ENCODE data around the gene KIF16B.
"Not testable (repeated sequence)": the region's sequence is repeated elsewhere in the genome, so short reads cannot be mapped to it uniquely, and the experiment has no call there.

The KIF16B gene

DNA sequence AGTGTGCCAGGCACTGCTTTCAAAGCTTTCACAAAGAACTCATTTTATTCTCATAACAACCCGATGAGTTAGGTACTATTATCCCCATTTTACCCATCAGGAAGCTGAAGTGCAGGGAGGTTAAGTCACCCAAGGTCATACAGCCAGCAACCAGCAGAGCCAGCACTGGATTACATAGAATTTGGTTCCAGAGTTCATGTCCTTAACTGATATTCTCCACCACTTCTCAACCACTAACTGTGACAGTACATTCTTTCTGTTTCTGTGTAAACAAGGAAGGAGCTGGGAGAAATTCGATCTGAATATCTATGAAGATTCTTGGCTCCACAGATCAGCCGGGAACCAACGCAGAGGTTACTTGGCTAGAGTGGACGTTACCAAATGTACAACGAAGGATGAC is 98.0 kb downstream of the KIF16B start:
- DNase-seq (ENCODE audit: low spot score): no peak

DNA sequence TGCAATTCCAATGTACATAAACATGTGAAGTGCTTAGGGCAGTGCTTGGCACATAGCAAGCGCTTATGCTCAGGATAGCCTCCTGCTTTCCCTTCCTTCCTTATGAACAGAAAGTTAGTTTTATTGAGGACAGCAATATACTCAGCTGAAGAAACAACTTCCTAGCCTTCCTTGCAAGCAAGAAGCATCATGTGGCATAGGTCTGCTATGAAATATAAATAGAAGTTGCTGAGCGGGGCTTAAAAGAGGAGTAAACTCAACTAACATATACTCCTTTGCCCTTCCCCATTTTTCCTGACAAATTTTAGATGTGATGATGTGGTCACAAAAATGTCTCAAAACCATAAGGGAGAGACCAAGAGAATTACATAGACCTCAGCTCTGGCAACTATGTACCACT is 98.9 kb downstream of the KIF16B start:
- no peak for DNase-seq (ENCODE audit: low spot score)

DNA sequence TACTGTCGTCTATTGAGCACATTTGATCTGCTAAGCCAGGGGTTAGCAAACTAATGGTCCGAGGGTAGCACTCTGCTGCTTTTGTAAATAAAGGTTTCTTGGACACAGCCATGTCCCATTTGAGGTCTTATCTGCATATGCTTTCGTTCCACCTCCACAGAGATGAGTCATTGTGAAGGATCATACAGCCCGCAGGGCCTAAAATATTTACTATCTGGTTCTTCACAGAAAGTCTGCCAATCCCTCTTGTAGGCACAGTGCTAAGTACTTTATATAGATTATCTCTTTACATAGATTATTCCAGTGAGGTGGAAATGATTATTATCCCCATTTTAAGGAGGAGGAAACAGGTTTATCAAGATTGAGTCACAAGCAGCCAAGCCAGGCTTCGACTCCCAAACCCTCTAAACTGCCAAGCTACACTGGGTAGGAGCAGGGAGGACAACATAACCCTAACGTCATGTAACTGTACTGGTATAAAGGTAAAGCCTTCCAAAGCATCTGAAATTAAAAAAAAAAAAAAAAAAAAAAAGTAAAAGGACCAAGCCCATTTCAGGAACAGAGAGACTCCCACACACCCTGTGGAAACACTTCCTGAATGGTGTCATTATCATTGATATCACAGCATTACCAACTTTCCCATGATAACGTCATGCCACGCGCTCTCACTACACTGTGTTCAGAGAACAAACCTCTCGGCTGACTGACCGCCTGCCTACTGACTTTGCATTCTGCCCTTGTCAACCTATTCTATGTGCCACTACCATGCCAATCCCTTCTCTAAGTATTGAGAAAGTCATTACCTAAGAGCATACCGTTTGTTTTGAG is 101.0 kb downstream of the KIF16B start:
- DNase-seq (ENCODE audit: low spot score): no peak

DNA sequence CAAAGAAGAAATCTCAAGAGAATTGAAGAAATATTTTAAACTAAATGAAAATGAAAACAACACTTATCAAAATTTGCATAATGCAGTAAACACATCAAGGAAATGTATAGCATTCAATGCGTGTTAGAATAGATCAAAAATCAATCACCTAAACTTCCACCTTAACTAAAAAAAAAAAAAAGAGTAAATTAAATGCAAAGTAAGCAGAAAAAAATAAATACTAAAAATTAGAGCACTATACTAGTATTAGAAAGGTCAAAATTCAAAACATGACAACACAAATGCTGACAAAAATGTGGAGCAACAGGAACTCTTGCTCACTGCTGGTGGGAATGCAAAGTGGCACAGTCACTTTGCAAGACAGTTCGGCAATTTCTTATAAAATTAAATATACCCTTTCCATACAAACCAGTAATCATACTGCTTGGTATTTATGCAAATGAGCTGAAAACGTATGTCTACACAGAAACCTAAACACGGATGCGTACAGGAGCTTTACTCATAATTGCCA is 103.8 kb downstream of the KIF16B start:
- DNase-seq (ENCODE audit: low spot score): no peak

DNA sequence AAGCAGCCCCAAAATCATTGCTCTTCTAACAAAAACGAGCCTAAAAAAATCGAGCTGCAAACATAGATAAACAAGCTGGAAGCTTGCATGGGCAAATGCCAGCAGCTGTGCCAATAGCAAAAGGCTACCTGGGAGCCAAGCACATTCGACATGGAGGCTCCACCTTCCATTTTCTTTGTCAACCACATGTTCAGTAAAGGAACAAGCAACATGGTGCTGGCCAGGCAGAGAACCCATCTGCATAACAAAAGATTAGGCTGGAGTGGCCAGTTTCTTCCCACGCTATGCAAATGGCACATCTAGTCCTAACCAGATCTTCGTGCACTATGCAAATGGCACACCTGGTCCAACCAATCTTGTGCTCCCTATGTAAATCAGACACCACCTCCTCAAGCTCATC is 110.5 kb downstream of the KIF16B start:
- no peak for DNase-seq (ENCODE audit: low spot score)

DNA sequence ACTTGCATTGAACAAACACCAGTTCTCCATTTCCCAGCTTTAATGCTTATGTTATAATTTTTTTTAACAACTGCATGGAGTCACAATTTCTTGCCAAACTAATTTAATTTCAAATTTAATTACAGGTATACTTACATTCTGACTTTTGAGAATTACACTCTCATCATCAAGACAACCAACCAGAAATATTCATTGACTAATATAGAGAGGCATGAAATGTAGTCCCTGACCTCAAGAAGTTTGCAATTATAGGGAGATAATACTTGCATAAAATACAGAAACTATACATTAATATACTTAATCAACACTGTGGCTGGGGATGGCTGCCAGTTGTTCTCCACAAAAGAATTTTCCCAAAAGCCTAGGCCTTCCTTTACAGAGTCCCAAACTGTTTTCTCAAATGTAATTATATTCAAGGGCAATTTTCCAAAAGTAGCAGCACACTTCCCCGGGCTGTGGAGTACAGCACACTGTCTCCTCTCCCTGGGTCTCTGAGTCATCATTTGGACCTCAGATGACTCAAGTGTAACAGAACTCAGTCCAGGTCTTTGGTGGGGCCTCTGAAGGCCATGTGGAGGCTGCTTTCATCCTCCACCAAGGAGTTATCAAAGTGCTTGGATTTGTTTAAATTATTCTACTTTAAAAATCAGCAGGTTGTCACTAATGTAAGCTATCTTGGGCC is 114.1 kb downstream of the KIF16B start:
- DNase-seq (ENCODE audit: low spot score): no peak

DNA sequence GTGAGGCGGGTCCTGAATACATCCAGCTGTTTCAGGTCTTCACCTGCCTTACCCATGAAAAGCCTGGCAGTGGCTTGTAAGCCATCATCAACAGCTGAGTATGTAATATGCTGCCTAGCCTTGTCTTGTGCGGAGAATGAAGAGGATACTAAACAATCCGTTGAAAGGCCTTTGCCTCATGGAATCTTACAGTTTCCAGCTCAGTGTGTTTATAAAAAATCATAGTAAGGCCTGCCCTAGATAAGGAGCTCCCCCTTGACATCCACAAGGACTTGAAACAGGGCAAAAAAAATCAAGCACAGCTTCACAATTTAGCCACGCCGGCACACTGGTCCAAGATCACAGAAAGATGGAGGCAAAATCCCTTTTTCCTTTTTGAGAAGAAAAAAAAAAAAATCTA is 115.7 kb downstream of the KIF16B start:
- no peak for DNase-seq (ENCODE audit: low spot score)

DNA sequence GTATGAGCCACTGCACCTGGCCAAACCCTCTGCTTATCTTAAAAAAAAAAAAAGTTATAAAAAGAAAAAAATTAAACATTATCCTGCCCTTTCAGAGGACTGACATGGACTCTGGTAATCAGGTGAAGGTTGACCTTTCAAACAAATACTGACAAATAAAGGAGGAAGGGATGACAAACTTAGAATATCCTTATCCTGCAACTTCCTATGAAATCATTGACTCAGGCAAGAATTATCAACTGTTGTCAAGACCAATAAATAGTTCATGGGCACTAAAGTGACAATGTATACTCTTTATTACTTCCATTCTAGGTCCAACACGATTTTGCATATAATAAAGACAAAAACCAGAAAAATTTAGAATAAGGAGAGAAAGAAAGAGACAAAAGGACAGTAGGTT is 117.9 kb downstream of the KIF16B start:
- no peak for DNase-seq (ENCODE audit: low spot score)

DNA sequence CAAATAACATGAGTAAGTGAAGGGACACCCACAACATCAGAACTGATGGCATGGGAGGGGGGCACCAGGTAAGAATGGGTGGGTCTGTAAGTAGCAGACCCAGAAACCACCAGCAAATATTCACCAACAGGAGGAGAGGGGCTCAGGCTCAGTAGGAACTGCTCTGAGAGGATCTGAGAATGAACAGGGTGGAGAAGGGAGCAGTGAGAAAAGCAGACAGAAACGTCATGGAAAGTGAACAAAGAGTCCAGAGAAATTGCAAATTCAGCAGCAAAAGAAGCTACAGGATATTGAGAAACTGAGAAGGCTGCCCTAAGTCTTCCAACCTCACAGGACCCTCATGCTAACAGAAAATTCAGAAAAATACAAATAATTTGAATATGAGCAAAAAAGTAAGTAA is 121.3 kb downstream of the KIF16B start:
- no peak for DNase-seq (ENCODE audit: low spot score)

DNA sequence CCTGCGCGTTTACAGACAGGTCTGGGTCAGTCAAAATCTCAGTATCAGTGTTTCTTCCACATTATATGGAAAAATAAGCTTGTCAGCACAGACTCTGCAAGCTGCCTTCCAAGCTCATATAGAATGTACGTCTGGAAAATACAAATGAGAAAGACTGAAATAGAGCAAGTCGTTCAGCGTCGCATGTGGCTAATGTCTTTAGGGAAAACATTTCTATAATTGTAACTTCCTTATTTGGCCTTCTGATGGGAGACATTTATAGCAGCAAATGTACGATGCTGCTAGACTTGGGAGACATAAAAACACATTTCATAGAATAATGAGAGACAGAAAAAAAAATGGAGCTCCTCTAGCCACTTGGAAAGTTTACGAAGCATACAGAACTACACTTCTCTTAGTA is 122.2 kb downstream of the KIF16B start:
- DNase-seq (ENCODE audit: low spot score): no peak

DNA sequence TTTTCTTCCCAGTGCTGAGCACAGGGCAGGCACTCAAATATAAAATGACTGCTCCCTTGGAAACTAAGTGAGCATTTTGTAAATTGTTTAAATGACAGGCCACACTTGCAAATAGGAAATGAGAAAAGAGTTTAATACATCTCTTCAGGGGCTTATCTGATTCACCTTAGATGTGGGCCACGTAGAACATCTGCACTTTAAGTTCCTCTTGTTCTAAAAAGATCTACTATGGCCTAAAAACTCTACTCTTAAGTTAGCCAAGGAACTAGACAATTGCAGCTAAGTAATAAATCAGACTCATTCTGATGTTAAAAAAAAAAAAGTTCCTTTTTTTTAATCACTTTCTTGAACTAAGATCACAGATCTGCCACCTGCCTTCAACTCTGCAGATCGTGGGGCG is 126.3 kb downstream of the KIF16B start:
- no peak for DNase-seq (ENCODE audit: low spot score)

DNA sequence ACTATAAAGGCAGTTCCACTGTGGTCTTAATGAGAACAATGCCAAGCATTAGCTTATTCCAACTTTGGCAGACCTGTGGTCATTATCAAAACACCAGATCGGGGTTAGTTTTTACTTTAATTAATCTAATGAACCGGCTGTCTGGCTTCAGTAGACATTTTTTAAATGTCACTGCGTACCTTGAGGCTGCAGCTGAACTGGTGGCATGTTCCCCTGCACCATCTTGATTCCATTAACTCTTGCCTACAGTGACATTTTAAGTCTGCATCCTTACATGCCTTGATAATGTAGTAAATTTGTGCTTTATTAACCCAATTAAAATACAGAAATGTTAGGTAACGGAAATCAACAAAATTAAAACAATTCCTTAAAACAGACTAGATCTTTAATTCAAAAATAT is 127.0 kb downstream of the KIF16B start:
- DNase-seq (ENCODE audit: low spot score): no peak

DNA sequence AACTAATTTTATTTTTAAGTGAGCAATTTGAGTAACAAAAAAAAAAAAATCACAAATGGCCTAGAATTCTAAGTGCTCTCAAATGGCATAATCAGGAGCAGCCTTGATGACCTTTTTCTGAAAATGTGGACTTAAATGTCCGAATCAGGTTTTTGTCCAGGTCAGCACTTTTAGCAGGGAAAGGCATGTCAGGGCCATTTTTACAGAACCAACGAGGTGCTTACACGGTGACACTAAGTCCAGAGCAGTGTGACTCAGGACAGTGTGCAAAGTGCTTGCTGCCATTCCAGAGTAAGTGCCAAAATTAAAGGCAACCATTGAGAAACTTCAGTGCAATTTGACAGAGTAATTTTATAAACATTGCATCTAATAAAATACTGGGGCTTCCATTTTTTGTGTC is 127.8 kb downstream of the KIF16B start:
- no peak for DNase-seq (ENCODE audit: low spot score)

DNA sequence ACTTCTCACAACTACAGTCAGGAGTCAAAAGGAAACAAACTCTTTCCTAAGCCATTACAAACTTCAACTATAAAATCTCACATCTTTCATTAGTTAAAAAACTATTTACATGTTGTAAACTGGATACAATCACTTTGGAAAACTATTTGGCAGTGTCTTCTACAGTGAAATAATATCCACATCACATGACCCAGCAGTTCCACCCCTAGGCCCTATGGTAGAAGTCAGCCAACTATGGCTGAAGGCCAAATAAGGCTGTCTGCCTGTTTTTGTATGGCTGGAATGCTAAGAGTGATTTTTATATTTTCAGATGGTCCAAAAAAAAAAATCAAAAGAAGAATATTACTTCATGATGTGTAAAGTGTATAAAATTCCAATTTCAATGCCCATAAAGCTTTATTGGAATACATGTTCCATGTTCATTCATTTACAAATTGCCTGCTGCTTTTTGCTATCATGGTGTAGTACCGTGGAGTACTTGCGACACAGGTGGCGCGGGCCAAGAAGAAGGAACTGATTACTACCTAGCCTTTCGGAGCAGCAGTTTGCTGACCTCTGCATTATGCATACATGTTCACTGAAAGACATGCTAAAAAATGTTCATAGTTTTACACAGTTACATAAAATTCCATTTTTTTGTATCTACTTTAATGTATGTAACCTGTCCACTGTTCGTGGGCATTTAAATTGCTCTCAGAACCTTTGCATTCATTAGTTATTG is 129.0 kb downstream of the KIF16B start:
- no peak for DNase-seq (ENCODE audit: low spot score)

DNA sequence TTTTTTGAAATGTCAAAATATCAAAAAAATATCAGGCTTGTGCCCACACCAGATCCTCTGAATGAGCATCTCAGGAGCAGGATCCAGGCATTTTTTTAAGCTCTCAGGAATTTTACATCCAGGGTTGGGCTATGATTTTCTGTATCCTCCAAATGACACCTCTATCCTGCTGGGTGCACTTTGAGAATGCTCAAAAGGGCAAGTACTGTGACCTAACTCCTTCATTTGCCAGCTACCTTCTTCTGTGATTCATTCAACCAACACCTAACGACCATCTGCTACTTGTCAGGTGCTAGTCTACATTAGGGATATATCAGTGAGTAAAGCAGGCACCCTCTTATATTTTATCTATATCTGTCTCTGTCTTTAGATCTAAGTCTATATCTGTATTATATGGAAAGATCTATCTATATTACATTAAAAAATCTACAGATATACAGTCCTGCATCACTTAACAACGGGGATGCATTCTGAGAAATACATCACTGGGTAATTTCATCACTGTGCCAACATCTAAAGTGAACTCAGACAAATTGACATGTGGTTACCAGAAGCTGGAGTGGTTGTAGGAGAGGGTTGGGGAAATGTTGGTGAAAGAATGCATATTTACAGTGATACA is 131.6 kb downstream of the KIF16B start:
- no peak for DNase-seq (ENCODE audit: low spot score)

DNA sequence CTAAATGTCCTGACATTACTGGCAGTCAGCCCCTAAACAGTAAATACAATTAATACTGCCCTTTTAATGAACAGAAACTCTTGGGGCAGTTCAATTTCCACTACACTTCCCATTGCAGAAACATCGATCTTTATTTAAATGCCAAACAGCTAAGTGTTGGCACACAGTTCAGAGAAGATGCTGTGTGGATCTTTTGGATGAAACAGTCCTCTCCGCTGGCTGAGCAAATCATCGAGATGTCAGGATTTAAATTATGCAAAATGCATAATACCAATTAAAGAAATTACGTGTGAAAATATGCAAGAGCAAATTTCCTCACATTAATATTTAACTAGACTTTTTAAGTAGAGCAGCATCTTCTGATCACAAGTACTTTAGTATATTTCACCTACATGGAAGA is 132.6 kb downstream of the KIF16B start:
- DNase-seq (ENCODE audit: low spot score): no peak

DNA sequence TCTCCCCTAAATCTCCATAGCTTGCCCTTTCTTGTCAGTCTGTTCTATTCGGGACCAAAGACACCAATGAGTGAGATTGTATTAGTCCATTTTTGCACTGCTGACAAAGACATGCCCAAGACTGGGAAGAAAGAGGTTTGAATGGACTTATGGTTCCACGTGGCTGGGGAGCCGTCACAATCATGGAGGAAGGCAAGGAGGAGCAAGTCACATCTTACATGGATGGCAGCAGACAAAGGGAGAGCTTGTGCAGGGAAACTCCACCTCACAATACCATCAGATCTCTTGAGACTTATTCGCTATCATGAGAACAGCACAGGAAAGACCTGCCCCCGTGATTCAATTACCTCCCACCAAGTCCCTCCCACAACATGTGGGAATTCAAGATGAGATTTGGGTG is 133.7 kb downstream of the KIF16B start:
- DNase-seq (ENCODE audit: low spot score): not testable (repeated sequence)

DNA sequence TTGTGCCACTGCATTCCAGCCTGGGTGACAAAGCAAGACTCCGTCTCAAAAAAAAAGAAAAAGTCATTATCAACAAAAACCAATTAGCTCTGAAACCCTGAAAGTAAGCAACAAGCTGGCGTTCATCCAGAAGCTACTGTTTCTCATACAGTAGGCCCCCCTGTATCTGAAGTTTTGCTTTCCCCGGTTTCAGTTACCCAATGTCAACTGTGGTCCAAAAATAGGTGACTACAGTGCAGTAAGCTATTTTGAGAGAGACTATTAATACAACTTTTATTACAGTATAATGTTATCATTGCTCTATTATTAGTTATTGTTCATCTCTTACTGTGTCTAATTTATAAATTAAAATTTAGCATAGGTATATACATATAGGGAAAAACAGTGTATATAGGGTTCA is 135.1 kb downstream of the KIF16B start:
- no peak for DNase-seq (ENCODE audit: low spot score)

DNA sequence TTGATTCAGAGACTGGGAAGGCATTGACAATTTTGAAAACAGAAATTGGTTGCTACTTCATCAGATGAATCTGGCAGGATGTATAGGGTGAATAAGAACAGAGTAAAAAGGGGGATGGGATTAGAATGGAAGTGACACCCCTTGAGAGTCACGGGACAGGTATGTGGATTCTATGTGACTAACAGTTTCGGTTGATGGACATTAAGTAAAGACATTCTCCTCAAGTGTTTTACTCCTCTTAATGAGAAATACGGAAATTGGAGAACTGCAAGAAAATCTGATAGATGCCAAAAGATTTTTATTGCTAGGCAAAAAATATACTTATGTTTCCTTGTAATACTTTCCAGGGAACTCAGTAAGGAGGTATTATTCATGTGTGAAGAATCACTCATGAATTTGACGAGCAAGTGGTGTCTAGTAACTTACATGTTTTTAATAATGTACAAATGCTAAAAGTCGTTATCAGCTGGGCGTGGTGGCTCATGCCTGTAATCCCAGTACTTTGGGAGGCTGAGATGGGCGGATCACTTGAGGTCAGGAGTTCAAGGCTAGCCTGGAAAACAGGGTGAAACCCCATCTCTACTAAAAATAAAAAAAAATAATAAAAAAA is 135.8 kb downstream of the KIF16B start:
- no peak for DNase-seq (ENCODE audit: low spot score)

DNA sequence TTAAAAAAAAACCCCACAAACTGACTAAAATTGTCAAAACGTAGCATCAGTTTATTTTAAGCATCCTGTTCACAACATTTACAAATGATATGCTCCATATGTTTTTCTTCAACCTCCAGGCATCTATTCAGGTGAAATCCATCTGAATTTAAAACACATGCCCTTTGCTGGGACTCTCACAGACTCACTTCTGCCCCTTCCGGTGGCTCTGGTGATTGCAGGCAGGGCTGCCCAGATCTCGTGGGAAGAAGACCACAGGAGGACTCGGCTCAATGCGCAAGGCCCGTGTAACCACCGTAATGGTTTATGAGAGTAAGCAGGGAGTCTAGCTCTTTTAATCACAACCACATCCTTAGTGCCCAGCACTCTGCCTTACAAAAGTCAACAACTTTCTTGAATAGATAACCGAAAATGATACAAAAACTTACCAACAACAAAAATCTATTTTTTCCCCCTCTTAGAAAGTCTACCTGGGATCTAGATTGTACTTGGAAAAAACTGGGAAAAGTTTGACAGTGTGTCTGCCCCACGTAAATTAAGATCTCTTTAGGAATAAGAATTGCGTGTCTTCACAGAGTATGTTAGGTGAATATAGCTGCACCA is 139.1 kb downstream of the KIF16B start:
- peak; percentile 40 for DNase-seq (ENCODE audit: low spot score)

DNA sequence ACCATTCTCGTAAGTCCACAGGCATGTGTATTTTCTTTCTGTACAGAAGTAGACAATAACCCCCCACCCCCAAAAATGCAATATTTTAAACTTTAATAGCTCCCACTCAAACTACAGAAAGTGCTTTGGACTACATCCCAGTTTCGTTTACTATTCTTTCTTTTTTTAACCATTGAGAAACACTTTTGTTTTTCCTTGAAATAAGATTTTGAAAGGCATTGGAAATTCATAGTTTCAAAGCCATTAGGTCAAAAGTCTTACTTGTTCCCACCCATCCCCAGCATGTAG is 140.0 kb downstream of the KIF16B start:
- DNase-seq (ENCODE audit: low spot score): no peak

All from SW480 (cell line).